Activated CD8-positive, alpha-beta memory T cell treated with anti-CD3 and anti-CD28 coated beads, Interleukin-2, amount 50 U/mL, for 24 hours (primary cell): ENCODE measurements around the gene STAB2.

Experiments used
- DNase-seq: peaks from one replicate; pipeline ENCODE4 v3.0.0-alpha.2; 2020; ENCODE audit errors: extremely low read depth

STAB2 gene

DNA sequence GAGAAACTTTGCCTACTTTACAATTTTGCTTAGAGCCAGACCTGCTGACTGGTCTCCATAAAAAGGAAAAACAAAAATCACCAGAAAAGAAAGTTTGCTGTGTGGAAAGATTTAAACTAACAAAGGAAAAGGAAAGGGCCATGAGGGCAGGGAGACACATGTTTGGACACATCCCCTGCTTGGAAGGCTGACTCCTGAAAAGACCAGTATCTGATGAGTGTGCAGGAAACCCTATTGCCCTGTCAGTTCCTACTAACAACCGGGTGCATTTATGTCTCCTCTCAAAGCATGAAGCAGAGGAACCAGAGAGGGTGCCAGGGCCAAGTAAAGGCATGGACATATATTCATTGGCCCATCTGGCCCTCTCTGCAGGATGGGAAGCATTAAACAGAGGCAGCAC, 7.0 kb upstream of the STAB2 start:
- no peak for DNase-seq

DNA sequence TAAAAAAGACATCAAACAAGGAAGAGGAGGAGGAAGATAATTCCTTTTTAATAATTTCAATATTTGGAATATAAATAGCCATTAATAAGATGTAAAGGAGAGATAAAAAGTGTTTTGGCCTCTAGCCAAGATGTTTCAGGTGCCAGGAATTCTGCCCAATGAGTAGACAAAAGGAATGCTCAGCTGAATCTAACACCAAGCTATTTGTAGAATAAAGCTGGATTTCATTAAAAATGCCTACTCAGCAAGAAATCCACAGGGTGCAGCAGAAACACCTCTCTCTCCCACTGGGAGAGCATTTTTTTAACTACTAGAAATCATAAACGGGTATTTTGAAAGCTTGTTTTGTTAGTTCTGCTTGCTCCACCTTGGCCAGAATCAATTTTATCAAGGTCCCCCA, 4.1 kb upstream of the STAB2 start:
- no peak for DNase-seq

DNA sequence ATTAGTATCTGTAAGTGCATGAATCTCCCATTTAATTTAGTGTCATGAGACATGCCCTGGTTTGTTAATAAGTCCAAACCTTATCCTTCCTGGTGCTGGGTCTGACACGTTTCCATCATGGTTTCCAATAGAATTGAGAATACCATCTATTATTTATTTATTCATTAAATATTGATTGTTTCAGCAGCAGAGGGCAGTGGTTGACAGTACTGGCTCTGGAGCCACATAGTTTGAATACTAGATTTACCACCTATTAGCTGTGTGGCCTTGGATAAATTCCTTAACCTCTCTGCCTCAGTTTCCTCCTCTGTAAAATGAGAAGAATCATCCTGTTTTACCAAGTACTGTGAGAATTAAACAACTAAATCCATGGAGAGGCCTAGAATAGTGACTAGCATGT, 941 bp upstream of the STAB2 start:
- no peak for DNase-seq

DNA sequence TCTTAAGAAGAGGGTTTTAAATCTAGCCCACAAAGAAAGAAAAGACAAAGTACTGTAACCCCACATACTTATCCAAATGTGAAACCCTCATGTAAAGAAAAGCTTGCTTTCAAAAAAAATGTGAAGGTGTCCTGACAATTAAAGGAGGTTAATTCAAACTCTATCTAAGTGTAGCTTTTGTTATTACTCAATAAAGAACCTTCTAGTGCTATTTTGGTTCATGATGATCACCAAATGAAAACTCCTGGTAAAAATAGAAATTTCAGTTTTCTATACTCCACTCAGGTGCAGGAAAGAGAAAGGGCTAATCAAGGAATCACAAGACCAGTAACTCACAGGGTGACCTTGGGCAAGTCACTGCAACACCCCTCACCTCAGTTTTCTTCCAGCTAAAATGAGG, 1.6 kb downstream of the STAB2 start:
- no peak for DNase-seq

DNA sequence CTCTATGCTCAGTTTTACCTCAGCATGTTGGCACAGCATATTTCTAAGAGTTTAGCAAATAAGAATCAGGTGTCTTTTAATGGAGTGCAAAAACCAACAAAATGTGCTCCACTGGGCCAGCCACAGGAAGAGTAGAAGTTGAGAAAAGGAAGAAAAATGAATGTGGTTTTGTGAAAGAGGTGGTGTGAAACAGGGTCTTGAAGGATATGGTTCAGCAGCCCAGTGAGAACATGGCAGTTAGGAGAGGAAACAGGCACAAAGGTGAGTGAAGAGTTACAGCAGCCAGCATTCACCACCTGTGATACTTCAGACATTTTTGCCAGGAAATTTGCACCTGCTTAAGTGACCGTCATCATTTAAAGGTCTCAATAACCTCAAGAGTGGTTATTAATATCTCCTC, 2.4 kb downstream of the STAB2 start:
- no peak for DNase-seq

DNA sequence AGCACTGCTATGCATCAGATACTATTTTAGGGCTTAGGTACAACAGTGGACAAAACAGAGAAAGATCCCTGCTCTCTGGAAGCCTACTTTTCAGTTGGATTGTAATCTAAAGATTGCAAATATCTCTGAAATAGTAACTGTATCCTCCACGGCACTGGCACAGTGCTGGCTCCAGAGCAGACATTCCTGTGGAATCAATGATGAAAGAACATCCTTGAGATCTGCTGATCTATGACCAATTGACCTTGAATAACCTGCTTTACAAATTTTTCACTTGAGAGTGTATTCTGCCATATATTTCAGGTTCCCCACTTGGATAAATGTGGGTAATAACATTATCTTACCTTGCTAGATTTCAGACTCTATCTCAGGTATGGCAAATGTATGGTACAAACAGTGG, 3.2 kb downstream of the STAB2 start:
- DNase-seq = no peak

- no peak for DNase-seq
Measured at GRCh38 chr12:103596981-103597380, 9.9 kb downstream of the STAB2 start.

- DNase-seq = no peak
Measured at GRCh38 chr12:103599274-103599673, 12.2 kb downstream of the STAB2 start.

DNA sequence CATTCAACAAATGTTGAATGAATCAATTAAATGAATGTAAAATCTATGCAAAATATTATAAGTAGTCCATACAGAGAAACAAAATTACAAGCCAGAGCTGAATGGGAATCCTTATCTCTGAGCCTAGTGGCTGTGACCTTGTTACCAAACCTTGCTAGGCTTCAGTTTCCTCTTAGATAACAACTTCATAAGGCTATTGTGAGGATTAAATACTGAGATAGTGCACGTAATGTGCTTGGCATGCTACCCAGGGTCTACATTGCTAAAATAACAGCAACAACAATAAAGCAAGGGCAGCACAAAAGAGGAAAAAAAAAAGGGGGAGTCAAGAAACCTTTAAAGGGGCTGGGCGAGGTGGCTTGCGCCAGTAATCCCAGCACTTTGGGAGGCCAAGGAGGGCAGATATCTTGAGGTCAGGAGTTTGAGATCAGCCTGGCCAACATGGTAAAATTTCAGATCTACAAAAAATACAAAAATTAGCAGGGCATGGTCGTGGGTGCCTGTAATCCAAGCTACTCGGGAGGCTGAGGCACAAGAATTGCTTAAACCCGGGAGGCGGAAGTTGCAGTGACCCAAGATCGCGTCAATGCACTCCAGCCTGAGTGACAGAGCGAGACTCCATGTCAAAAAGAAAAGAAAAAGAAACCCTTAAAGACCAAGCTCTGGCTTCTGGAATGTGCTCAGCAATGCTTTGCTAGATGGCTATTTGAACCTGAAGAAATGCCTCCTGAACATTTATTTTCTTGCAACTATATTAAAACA, 14.1 kb downstream of the STAB2 start:
- no peak for DNase-seq

GRCh38 chr12:103620395-103620794, 33.3 kb downstream of the STAB2 start:
- no peak for DNase-seq

DNA sequence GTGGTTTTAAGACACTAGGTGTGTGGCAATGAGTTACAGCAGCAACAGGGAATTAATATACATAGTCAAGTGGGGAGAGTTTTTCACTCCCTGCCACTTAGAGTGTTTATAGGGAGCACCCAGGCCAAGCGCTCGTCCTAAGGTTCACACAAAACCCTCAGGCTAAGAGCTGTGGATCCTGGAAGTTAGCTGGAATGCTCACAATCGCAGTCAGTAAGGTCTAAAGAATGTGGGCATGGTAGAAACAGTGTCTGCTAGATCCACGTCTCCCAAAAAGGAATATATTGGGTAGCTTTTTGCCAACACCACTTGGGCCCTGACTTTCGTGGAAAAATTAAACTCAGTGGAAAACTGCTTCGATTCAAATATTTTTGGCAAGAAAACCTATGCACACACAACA, 36.6 kb downstream of the STAB2 start:
- no peak for DNase-seq

DNA sequence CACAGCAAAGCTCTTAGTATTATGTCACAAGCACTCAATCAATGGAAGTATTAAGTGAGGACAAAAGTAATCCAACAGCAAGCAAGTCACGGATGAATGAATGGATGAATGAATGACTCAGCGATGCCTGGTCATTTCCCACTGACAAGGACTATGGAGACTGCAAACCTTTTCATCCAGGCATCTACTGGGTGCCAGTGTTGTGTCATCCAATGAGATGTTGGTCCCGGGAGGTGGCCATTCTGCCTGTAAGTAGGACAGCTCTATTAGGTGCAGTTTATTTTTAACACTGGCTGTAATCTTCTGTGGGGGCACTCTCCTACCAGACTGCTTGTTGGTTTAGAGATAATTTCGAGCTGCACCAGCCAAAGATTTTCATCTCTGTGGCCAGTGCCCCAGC, 39.4 kb downstream of the STAB2 start:
- no peak for DNase-seq

DNA sequence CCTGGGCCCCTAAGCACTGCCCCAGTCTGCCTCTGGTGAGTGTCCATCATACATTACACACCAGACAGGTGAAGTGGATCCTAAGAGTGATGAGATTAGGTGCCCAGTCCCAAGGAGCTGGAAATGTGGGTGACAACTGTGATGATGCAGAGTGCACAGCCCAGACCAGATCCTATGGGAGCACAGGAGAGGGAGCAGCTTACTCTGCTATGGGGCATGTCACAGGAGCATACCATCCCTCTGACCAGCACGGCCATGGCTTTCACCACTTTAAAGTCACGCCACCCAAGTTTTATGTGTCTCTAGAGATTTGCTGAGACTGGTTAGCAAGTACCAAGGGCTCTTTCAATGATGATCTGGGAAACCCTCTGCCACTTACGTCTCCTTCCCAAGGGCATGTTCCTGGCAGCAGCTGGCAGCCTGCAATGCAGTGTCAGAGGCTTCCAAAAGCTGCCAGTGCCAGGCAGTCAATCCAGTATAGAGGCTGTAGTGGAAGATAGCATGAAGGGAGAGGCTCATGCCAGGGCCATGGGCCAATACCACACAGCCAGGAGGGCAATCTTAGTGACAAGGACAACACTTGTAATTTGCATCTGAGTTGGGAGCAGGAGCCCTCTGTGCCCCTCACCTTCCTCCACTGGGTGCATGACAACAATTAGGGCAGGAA, 40.2 kb downstream of the STAB2 start:
- DNase-seq = no peak

DNA sequence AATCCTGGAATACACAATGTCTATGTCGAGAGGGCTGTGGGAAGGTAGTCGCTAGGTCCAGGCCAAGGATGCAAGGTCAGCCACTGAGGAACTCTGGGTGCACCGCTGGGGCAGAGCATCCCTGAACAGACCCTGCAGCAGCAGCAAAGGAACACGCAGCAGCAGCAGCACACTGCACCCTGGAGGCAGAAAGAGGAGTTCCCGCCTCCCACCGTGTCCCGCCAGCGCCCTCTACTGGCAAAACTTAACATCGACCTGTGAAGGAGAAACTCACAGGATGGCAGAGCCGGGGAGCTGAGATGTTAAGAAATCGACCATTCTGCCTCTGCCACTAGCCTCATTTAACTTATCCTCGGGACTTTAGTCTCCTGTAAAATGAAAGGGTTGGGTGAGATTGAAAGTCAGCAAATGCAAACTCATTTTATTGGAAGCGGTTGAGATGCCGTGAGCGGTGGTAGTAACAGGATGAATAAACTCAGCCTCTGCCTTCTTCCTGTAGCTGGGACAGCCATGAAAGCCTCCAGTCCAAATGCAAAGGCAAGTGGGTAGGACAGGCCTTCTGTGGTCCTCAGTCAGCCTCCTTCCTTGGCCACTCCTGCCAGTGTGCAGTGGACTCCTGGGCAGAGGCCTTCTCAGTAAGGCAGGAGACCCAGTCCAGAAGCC, 45.6 kb downstream of the STAB2 start:
- DNase-seq = peak; percentile 2

DNA sequence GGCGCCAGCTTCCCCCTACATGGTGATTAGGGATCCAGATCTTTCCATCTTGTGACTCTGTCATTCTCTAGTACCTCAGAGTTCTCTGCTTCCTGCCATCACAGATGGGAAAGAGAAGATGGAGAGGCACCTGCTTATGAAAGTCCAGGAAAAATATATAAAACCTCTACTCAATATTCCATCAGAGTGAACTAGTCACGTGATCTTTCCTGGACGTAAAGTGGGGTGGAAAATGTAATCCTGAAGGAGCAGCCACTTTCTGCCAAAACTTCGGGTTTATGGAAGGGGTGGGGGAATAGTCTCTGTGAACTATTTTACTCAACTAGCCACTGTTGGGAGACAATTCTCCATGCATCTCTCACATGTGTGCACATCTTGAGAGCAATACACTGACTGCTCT, 47.7 kb downstream of the STAB2 start:
- no peak for DNase-seq

GRCh38 chr12:103635419-103635818, 48.3 kb downstream of the STAB2 start:
- no peak for DNase-seq

DNA sequence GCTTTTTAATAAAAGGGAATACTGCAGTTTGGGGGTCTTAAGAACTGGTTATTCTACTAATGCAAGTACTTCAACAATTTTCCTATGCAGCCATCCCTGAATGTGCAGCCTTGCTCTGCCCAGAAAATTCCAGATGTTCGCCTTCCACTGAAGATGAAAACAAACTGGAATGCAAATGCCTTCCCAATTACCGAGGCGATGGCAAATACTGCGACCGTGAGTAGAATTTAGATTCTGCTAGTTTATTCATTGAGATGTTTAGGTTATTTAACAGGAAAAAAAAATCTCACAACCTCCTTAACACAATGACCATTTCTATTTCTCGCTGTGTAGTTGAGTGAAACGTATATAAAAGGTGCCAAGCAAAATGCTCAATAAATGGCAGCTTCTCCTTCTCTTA, 49.9 kb downstream of the STAB2 start:
- no peak for DNase-seq

GRCh38 chr12:103637429-103637828, 50.4 kb downstream of the STAB2 start:
- DNase-seq = no peak

GRCh38 chr12:103639983-103640382, 52.9 kb downstream of the STAB2 start:
- no peak for DNase-seq

DNA sequence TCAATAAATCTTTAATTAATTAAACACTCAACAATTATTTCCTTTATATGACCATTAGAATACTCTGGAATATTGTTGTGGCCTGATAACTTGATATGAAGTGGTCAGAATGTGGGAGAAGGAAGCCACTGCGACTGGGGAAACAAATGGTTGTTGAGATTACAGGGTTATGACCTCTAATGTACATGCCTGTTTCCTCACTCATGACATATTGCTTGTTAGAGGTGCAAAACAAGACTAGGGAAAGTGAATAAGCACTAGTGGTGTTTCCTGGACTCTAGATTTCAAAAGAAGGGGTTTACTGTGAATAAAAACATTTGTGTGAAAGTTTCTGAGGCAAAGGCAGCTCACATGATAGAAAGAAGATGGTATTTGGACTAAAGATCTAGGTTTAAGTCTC, 53.3 kb downstream of the STAB2 start:
- DNase-seq = no peak

- DNase-seq = no peak
Measured at GRCh38 chr12:103640831-103641230, 53.8 kb downstream of the STAB2 start.

DNA sequence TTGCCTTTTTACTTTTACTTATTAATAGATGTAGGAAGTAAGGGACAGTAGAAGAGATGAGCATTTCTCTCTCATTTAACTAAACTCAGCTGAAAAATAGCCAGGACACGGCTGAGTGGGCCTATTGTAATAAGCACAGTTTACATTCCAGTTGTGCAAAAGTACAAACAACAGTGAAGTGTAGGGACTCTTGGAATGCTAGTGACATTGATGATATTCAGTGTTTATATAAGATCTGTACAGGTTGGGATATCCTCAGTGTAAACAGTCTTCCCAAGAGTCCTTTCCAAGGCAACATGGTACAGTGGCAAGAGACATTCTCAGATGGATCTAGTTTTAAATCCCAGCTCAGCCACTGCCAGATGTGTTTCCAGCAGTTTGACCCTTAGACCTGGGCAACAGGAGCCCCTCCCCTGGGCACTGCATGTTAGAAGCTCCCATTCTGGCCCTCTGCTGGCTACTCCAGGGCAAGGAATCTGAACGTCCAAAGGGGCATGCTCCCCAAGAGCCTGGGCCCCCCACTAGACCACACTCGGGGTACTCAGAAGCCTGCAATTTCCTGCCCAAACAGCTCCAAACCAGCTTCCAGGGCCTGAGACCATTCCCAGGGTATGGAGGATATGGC, 55.3 kb downstream of the STAB2 start:
- no peak for DNase-seq

DNA sequence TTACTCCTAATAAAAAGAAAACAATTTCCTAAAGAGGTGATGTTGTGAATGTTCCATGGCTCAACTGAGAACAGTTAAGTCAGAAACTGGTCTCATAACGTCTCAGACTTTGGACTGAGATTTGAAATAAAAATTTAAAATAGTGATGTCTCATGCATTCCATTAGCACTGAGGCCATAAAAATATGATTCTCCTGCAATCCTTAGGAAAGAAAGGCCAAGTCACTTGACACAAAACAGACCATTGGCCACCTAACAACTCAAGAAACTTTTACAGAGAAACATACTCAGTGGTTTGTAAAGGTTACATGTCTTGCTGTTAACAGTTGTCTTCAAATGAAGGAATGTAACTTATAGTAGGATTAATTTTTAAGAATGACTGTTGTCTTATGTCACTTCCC, 58.1 kb downstream of the STAB2 start:
- no peak for DNase-seq
